ENCODE data around the gene CHST8. TPM values are rescaled to one million over a fixed set of nuclear protein-coding genes. Genes with fewer than 3 reads are reported as not detected.
A peak's percentile ranks its signal among the peaks of the same experiment; 100 is the strongest.

The CHST8 gene
- polyA plus RNA-seq, 3 donors: not detected

DNA sequence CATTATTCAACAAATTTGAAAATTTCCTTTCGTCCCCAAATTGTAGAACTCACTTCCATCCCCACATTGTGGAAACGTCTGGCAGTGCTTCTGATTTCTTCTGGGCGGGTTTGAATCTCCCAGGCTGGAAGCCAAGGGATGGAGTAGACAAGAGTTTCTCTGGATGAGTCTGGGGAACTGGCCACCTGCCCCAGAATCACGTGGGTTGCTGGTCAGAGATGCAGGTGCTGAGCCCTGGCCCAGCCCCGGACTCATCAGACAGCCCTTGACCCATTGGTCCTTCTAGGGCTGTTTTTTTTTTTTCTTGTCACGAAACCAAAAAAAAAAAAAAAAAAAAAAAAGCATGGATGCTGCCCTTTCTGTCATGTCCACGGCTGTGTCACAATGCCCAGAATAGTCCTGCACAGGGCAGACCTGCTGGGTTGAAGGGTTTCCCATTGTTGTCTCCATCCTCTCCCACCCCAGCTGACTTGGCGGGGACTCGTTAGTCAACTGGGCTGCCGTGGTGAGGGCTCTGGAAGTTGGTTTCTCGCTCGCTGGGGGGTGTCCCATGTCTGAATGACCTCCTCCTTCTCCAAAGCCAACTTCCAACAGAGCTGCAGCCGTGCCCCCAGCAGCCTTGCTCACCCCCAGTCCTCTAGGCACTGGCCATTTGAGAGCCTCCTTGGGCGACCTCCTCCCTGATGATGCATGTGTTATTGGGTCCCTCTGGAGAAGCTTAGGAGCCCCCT lies 12.8 kb downstream of the CHST8 start:
- Histone ChIP-seq H3K36me3 (replicated peaks in 1 of 2; ENCODE audit: control insufficient read depth in 1 of 2, insufficient read depth in 2 of 2, low read length in 2 of 2) (no peaks in the 10 kb centered on the region), H4K20me1 (ENCODE audit: insufficient read depth, low read length) (no peaks in the 10 kb centered on the region), H3K4me2 (replicated peaks; ENCODE audit: extremely low read depth, low read length, poor library complexity, severe bottlenecking) (no peak overlapping the region), H3K4me3 (replicated peaks in 1 of 3; ENCODE audit: low read depth in 2 of 3, low read length in 3 of 3) (no peak overlapping the region), H3K27ac (ENCODE audit: low read depth in 1 of 2, low read length in 2 of 2) (no peak overlapping the region), H3K79me2 (ENCODE audit: insufficient read depth, low read length) (no peaks in the 10 kb centered on the region), H2AFZ (ENCODE audit: insufficient read depth, low read depth, low read length, poor library complexity, severe bottlenecking) (no peak overlapping the region), H3K9ac (ENCODE audit: insufficient read depth, low read length, poor library complexity, severe bottlenecking) (no peak overlapping the region), H3K4me1 (ENCODE audit: control insufficient read depth in 1 of 2, insufficient read depth in 2 of 2, low read length in 2 of 2) (no peaks in the 10 kb centered on the region), H3K27me3 (ENCODE audit: control insufficient read depth in 2 of 2, insufficient read depth in 2 of 2, low read length in 2 of 2) (no peaks in the 10 kb centered on the region), H3K9me3 (replicated peaks in 1 of 2; ENCODE audit: control insufficient read depth in 1 of 2, insufficient read depth in 1 of 2, low read length in 2 of 2) (no peaks in the 10 kb centered on the region)
- Mint-ChIP-seq H3K36me3 (no peaks in the 10 kb centered on the region), H3K4me1 (no peaks in the 10 kb centered on the region), H3K27me3 (ENCODE audit: low read depth in 3 of 3) (peaks cover 8 to 24% (median 12%) of the 10 kb centered on the region in 3 donors), H3K4me3 (no peak overlapping the region), H3K9me3 (peaks cover 0 to 5% (median 2%) of the 10 kb centered on the region in 7 donors), H3K27ac (no peak overlapping the region)
- intact Hi-C loops (cut with micrococcal nuclease): no loop called here
- WGBS (ENCODE audit: insufficient coverage): 92% methylated on average over 3 of the region's 14 CpGs
- TF ChIP-seq, protein P1, sequence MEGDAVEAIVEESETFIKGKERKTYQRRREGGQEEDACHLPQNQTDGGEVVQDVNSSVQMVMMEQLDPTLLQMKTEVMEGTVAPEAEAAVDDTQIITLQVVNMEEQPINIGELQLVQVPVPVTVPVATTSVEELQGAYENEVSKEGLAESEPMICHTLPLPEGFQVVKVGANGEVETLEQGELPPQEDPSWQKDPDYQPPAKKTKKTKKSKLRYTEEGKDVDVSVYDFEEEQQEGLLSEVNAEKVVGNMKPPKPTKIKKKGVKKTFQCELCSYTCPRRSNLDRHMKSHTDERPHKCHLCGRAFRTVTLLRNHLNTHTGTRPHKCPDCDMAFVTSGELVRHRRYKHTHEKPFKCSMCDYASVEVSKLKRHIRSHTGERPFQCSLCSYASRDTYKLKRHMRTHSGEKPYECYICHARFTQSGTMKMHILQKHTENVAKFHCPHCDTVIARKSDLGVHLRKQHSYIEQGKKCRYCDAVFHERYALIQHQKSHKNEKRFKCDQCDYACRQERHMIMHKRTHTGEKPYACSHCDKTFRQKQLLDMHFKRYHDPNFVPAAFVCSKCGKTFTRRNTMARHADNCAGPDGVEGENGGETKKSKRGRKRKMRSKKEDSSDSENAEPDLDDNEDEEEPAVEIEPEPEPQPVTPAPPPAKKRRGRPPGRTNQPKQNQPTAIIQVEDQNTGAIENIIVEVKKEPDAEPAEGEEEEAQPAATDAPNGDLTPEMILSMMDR (IDR thresholded peaks at IDR 0.05): no peak
- DNase-seq: no peak

DNA sequence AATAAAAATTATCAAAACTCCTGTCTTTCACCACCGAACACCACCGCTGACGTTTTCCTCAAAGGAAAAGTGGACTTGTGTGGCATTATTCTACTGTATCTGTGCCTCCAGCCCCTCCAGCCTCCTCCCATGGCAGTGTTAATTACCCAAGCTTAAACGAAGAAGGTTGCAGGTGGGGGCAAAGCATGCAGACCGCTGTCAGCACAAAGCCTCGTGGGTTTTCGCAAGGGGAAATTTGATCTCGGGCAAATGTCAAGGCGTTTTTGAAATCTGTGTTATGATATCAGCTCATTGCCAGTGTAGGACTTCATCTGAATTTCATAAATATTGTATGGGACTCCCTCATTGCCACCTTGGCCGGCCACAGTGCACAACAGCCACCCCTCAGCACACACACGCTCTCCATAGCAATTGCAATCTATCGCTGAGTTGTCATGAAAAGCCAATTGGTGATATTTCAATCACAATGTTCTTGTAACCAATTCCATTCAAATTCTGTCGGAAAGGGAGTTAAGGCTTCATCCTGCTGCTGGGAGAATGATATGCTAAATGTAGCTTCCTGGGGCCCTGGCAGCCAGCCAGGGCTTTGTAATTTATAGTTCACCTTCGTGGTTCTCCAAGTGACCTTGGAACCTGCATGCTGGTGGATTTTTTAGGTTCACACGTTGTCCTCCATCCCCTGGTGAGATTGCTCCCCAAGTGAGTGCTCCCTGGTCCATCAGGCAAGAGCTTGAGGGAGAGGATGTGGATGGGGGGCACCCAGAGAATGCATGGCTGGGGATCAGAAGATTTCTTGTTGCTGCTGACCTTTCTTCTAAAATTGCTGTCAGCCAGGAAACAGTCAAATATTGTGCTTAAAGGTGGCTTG lies 16.6 kb downstream of the CHST8 start:
- H3K4me2 ChIP-seq (replicated peaks; ENCODE audit: extremely low read depth, low read length, poor library complexity, severe bottlenecking): no peak overlapping the region
- H4K20me1 ChIP-seq (ENCODE audit: insufficient read depth, low read length): no peaks in the 10 kb centered on the region
- intact Hi-C loops (cut with micrococcal nuclease): no loop called here
- 30% methylated on average over 7 of the region's 15 CpGs for WGBS (ENCODE audit: insufficient coverage)
- H3K4me3 ChIP-seq (replicated peaks in 1 of 3; ENCODE audit: low read depth in 2 of 3, low read length in 3 of 3): no peak overlapping the region
- no peaks in the 10 kb centered on the region for H3K79me2 ChIP-seq (ENCODE audit: insufficient read depth, low read length)
- no peak overlapping the region for H3K4me3 Mint-ChIP-seq
- no peaks in the 10 kb centered on the region for H3K4me1 Mint-ChIP-seq
- no peaks in the 10 kb centered on the region for H3K4me1 ChIP-seq (ENCODE audit: control insufficient read depth in 1 of 2, insufficient read depth in 2 of 2, low read length in 2 of 2)
- H3K9ac ChIP-seq (ENCODE audit: insufficient read depth, low read length, poor library complexity, severe bottlenecking): no peak overlapping the region
- TF ChIP-seq, protein P1 (IDR thresholded peaks at IDR 0.05): no peak
- DNase-seq: no peak
- peaks cover 7 to 21% (median 13%) of the 10 kb centered on the region in 3 donors for H3K27me3 Mint-ChIP-seq (ENCODE audit: low read depth in 3 of 3)
- H3K36me3 ChIP-seq (replicated peaks in 1 of 2; ENCODE audit: control insufficient read depth in 1 of 2, insufficient read depth in 2 of 2, low read length in 2 of 2): no peaks in the 10 kb centered on the region
- H2AFZ ChIP-seq (ENCODE audit: insufficient read depth, low read depth, low read length, poor library complexity, severe bottlenecking): no peak overlapping the region
- no peak overlapping the region for H3K27ac ChIP-seq (ENCODE audit: low read depth in 1 of 2, low read length in 2 of 2)
- no peaks in the 10 kb centered on the region for H3K27me3 ChIP-seq (ENCODE audit: control insufficient read depth in 2 of 2, insufficient read depth in 2 of 2, low read length in 2 of 2)
- no peaks in the 10 kb centered on the region for H3K36me3 Mint-ChIP-seq
- no peaks in the 10 kb centered on the region for H3K9me3 ChIP-seq (replicated peaks in 1 of 2; ENCODE audit: control insufficient read depth in 1 of 2, insufficient read depth in 1 of 2, low read length in 2 of 2)
- peaks cover 0 to 5% (median 1%) of the 10 kb centered on the region in 7 donors for H3K9me3 Mint-ChIP-seq
- peak overlapping the region in 1 of 7 donors; percentile 19 for H3K27ac Mint-ChIP-seq

All from CD14-positive monocyte (primary cell).